GM21576 (cell line): ENCODE results near the gene BTBD19.

Experiments used
- ATAC-seq: cut with Tn5 transposase; IDR thresholded peaks from one replicate; pipeline ENCODE4 v1.9.1; 2021; ENCODE audit warnings: mild to moderate bottlenecking, moderate library complexity; ENCODE audit not compliant: unreplicated experiment

The BTBD19 gene

GRCh38 chr1:44853201-44853600, 44.9 kb downstream of the BTBD19 start:
- no peak for ATAC-seq

- no peak for ATAC-seq
Measured at GRCh38 chr1:44854970-44855369, 46.6 kb downstream of the BTBD19 start.

- no peak for ATAC-seq
Measured at GRCh38 chr1:44855742-44856141, 47.4 kb downstream of the BTBD19 start.

GRCh38 chr1:44857446-44857845, 49.1 kb downstream of the BTBD19 start:
- no peak for ATAC-seq

GRCh38 chr1:44860331-44860730, 52.0 kb downstream of the BTBD19 start:
- ATAC-seq, result no peak

DNA sequence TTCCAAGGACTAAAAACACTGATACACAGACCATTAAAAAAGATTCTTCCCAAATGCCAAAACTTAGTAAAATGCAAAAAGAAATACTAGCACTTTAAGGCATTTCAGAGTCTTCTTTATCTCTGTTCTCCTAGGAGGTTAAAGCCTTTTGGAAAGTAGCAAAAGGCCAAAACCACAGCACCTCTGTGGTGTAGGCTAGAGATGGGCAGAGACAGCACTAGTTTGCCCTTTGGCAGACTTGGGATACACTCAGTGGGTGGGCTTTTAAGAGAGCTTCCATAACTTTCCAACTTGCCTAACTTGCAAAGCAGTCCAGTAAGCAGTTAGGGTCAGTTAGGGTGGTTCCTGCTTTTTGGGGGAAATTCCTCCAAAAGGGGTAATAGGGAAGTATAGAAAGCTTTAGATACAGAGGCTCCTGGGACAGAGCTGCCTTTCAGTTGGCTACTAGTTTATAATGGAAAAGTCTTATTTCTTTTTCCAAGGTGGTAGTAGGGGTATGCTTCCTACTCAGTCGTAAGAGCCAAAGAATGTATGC, 52.6 kb downstream of the BTBD19 start:
- ATAC-seq, result no peak

DNA sequence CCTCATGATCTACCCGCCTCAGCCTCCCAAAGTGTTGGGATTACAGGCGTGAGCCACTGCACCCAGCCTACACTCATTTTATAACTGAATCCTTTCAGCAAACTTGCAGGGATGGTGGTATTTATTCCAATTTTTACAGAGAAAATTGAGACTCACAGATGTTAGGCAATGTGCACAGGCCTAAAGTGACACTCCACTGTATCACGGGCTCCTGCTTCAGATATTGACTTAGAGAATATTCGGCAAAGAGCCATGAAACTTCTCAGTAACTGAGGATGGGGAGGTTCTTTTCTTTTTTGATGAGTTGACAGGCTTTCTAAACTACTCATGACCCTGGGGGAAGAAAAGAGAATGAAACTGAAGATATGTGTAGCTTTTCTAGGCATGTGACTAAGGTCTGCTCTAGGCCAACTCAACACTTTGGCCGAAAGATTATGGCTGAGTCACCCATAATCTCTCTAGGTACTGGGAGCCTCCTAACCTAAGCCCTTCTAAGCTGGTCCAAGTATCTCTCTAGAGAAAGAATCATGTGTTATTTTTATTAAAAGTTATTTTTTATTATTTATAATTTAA, 54.6 kb downstream of the BTBD19 start:
- ATAC-seq, result no peak
